Stomach smooth muscle (tissue), 2 donors: ENCODE results near the gene MAP1A.

Source experiments
- H3K27ac ChIP-seq: one replicate; pipeline ENCODE4 v1.7.0; 2013; ENCODE audit warnings: mild to moderate bottlenecking, low read length, inconsistent platforms
- H3K27me3 ChIP-seq, 2 donors: one replicate each; pipeline ENCODE4 v1.7.0; 2013; ENCODE audit warnings: low read length in 2 of 2; ENCODE audit not compliant: insufficient read depth in 2 of 2, control insufficient read depth in 1 of 2
- H3K36me3 ChIP-seq, 2 donors: one replicate each; pipeline ENCODE4 v1.7.0; 2013; ENCODE audit warnings: low read length in 2 of 2; ENCODE audit not compliant: control insufficient read depth in 2 of 2, insufficient read depth in 2 of 2
- H3K4me1 ChIP-seq: one replicate; pipeline ENCODE4 v1.7.0; 2013; ENCODE audit warnings: low read length; ENCODE audit not compliant: control insufficient read depth, insufficient read depth
- H3K4me3 ChIP-seq, 2 donors: one replicate each; pipeline ENCODE4 v1.7.0; 2013; ENCODE audit warnings: low read length in 2 of 2
- H3K9ac ChIP-seq, 2 donors: one replicate each; pipeline ENCODE4 v1.7.0; 2013; ENCODE audit warnings: low read length in 2 of 2, mild to moderate bottlenecking in 1 of 2
- H3K9me3 ChIP-seq, 2 donors: one replicate each; pipeline ENCODE4 v1.7.0; 2013; ENCODE audit warnings: low read length in 2 of 2; ENCODE audit not compliant: control insufficient read depth in 2 of 2
- donor health status: healthy.
- donor health status: Pancreatic carcinoma.

Gene MAP1A

DNA sequence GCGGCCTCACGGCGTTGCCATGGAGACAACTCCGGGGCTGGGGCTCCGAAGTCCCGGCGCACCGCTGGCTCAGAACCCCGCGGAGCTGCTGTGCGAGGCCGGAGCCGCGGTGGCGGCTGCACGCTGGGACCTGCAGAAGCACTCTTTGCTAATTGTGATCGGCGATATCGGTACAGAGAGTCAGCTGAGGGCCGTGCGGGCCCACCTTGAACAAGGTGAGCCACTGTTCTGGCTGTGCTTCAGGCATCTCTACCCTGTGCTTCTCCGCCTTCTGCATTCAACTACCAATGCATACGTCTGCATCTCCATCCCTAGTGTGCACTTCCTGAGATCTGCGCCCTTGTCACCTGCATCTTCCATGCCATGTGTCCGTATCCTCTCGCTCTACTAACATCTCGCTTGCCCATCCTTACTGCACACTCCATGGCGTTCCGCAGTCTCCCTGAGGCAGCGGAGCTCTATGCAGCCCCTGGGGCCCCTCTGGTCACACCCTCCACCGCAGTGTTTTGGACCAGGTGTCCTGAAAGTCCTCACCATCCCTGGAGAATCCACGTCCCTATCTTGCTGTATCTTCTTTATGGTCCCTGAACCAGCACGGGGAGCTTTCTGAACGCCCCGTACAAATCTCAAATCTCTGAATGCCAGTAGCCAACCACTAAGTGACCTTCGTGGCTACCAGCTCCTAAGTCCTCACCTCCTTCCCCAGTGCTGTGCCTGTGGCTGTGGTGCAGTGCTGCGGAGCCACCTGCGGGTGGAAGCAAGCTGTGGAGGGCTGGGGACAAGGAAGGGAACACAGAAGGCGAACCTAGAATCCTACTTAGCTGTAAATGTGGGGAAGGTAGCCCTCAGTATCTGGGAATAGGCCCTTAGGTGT is 6.2 kb upstream of the MAP1A start:
- peak overlapping the region; percentile 72 to 90 for H3K4me3 ChIP-seq
- peak overlapping the region in 1 of 2 donors; percentile 60 for H3K9ac ChIP-seq
- H3K27ac ChIP-seq = peak overlapping the region; percentile 87
- no peaks in the 10 kb centered on the region for H3K36me3 ChIP-seq
- no peaks in the 10 kb centered on the region for H3K27me3 ChIP-seq
- H3K4me1 ChIP-seq = peaks cover 39% of the 10 kb centered on the region
- H3K9me3 ChIP-seq = no peaks in the 10 kb centered on the region

DNA sequence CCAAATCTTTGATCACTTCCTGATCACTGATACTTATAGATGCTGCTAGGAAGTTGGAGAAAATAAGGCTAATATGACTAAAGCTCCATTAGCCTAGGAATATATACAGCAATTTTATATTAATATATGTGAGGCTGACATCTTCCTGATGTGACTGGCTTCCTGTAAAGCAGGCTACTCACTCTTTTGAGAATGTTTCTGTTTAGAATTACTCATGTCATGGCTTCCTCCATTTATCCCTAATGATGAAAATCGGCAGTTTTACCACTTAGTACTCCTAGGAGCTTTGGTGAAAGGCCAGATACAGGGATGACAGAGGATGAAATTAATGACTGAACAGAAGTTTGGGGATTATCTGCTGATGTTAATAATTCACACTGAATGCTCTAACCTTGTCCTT is 3.9 kb upstream of the MAP1A start:
- H3K9ac ChIP-seq = no peak overlapping the region
- H3K27me3 ChIP-seq = no peaks in the 10 kb centered on the region
- H3K4me3 ChIP-seq = no peak overlapping the region
- no peaks in the 10 kb centered on the region for H3K9me3 ChIP-seq
- H3K27ac ChIP-seq = no peak overlapping the region
- H3K36me3 ChIP-seq = no peaks in the 10 kb centered on the region
- H3K4me1 ChIP-seq = peaks cover 57% of the 10 kb centered on the region

DNA sequence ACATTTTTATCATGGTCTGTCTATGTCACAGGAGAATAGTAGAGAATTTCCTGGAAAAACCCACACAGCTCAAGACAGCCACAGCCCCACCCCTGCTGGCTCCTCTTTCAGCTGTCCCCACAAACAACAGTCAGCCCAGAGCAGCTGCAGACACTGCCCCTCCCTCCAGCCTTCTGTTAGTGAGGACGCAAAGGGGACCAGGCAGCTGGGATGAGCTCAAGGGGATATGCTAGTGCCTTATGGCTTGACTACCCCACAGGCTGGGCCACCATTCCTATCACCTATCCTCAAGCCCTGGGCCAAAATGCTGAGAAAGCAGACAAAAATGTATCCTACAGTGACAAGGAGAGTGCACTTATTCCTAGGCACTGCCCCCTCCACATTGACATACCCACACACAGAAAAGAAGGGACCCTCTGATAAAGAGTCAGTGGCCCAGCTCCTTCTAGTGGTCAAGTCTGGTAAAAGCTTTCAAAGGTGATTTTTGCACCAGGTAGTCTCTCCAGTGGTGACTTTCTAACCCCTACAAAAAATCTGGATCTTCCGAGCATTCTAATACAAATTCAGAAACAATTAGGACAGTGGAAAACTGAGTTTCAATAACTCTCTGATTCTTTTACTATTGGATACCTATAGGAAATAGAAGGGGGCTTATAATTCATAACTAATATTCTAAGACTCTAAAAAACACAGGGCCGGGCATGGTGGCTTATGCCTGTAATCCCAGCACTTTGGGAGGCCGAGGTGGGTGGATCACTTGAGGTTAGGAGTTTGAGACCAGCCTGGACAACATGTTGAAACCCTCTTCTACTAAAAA is 3.0 kb upstream of the MAP1A start:
- H3K9ac ChIP-seq = no peak overlapping the region
- H3K4me1 ChIP-seq = peaks cover 57% of the 10 kb centered on the region
- no peaks in the 10 kb centered on the region for H3K36me3 ChIP-seq
- H3K27ac ChIP-seq = peak overlapping the region; percentile 24
- H3K9me3 ChIP-seq = no peaks in the 10 kb centered on the region
- no peaks in the 10 kb centered on the region for H3K27me3 ChIP-seq
- H3K4me3 ChIP-seq = no peak overlapping the region

DNA sequence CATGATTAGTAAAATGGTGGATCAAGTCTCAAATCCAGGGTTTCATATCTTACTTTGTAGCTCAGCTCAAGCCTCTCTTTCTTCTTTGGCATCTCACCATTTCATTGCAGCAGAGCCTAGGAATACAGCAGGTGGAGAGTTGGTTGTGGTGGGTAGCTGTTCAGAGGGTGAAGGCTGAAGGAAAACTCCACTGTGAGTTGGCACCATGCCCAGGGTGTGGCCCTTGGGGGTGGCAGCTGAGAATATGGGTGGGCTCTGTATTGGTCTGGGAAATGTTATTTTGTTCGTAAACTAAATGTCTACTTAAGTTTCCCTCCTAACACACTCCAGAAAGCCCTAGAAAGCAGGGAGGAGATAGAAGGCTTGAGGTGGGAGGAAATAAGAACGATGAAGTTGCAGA is 1.7 kb upstream of the MAP1A start:
- H3K4me3 ChIP-seq = peak overlapping the region in 1 of 2 donors; percentile 96
- no peaks in the 10 kb centered on the region for H3K27me3 ChIP-seq
- peak overlapping the region; percentile 90 for H3K27ac ChIP-seq
- peaks cover 51% of the 10 kb centered on the region for H3K4me1 ChIP-seq
- H3K9ac ChIP-seq = no peak overlapping the region
- H3K9me3 ChIP-seq = no peaks in the 10 kb centered on the region
- H3K36me3 ChIP-seq = peaks cover 4 to 7% of the 10 kb centered on the region in 2 donors

DNA sequence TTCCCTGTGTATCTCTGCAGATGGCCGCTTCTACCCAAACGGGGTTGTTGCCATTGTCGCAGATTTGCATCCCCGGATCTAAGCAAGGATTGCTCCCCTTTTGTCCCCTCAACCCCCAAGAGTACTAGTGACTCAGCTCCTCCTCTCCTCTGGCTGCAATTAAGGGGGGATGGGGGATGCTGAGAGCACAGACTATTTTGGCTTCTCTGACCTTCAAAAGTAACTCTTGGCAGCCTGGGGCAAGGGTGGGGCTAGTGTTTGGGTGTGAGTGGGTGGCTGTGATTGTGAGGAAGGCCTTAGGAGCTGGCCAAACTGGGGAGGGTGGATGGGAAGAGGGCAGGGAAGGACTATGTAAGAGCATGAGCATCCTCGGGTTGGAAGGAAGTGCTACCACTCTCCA is 1.2 kb upstream of the MAP1A start:
- H3K9me3 ChIP-seq = no peaks in the 10 kb centered on the region
- H3K27me3 ChIP-seq = no peaks in the 10 kb centered on the region
- H3K27ac ChIP-seq = peak overlapping the region; percentile 90
- peak overlapping the region in 1 of 2 donors; percentile 96 for H3K4me3 ChIP-seq
- H3K9ac ChIP-seq = no peak overlapping the region
- peaks cover 47% of the 10 kb centered on the region for H3K4me1 ChIP-seq
- H3K36me3 ChIP-seq = peaks cover 7 to 11% of the 10 kb centered on the region in 2 donors

DNA sequence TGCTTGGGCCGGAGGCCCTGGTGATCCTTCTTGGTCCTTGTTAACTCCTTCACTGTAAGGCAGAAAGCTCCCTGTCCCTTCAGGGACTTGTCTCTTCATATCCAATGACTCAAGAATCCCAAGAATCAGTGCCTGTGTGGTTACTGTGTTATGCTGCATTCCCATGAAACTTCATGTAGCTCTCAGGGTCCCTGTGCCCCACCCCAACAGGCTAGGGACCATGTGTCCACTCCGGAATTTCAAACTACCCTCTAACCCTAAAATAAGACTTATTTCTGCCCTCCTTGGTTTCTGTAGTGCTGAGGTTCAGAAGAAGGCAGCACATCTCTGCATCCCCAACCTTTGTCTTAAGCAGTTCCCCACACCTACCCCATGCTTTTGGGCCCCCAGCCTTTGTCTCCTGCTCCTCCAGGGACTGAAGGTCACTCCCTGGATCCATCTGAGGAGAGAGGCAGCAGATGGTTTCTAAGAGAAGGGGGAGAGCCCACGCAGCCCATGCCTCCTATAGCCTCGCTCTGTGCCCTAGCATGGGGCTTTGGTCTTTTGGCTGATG is 531 bp upstream of the MAP1A start:
- peaks cover 40% of the 10 kb centered on the region for H3K4me1 ChIP-seq
- H3K9ac ChIP-seq = peak overlapping the region; percentile 44 to 84
- peak overlapping the region; percentile 92 to 96 for H3K4me3 ChIP-seq
- H3K27me3 ChIP-seq = no peaks in the 10 kb centered on the region
- H3K36me3 ChIP-seq = peaks cover 14 to 18% of the 10 kb centered on the region in 2 donors
- H3K27ac ChIP-seq = peak overlapping the region; percentile 90
- no peaks in the 10 kb centered on the region for H3K9me3 ChIP-seq

DNA sequence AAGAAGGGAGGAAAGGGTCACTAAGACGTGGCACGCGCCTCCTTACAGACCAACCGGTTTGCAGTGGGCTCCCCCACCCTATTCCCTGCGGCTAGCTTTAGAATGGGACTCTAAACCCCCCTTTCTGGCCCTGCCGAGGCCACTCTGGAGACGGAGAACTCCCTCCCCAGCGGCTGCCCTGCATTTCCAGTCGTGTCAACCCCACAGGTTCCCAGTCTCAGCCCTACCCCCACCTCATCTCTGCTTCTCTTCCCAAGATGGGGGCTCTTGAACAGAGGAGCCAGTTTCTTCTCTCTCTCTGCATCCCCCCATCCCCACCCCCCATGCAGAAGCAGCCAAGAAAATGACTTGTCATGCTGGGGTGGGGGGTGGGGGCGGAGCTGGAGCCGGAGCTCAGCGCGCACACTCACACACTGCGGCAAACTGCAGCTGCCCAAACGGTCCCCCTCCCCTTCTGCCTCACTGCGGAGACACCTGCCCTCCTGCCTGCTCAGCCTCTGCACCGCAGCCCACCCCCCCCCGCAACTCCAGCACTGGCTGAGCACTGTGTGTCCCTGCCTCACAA is 871 bp downstream of the MAP1A start:
- Histone ChIP-seq H3K27me3 (no peaks in the 10 kb centered on the region), H3K4me3 (peak overlapping the region; percentile 92 to 96), H3K27ac (peak overlapping the region; percentile 87), H3K4me1 (peaks cover 39% of the 10 kb centered on the region), H3K9me3 (no peaks in the 10 kb centered on the region), H3K36me3 (peaks cover 28 to 30% of the 10 kb centered on the region in 2 donors), H3K9ac (peak overlapping the region; percentile 70 to 91)

DNA sequence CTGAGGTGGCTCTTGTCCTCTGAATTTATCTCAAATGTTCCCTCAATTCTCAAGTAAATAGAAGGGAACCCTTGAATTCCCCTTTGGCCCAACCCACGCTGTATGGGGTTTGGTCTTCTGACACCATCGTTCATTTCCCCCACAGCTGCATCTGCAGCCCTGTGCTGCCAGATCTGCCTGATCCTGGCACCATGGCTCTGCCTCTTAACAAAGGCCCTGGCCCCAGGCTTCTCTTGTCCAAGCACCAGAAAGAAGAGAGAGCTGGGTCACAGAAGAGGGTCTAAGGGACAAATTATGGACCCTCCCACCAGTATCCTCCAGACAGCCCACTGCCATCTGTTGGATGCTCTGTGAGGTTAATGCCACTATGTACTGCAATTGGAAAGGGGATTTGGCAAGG is 1.8 kb downstream of the MAP1A start:
- Histone ChIP-seq H3K9ac (peak overlapping the region in 1 of 2 donors; percentile 36), H3K9me3 (no peaks in the 10 kb centered on the region), H3K36me3 (peaks cover 37 to 38% of the 10 kb centered on the region in 2 donors), H3K27ac (peak overlapping the region; percentile 46), H3K4me3 (peak overlapping the region in 1 of 2 donors; percentile 96), H3K4me1 (peaks cover 39% of the 10 kb centered on the region), H3K27me3 (no peaks in the 10 kb centered on the region)

DNA sequence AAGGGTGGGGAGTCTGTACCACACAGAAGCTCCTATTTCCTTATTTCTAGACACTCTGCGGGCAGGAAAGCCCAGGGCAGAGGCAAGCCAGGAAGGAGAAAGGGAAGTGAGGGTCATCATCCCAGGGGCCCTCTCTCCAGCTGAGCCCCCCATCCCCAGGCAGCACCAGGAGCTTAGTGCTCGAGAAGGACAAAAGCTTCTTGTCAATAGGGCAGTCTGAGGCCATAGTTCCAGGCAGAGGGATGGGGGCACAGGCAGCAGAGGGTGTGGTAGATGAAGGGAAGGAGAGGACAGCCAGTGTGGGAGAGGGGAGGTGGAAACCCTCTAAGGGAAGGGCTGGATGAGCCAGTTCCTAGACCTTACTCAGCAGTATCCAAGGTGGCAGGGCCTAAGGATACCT is 2.7 kb downstream of the MAP1A start:
- no peak overlapping the region for H3K27ac ChIP-seq
- H3K4me1 ChIP-seq = peaks cover 39% of the 10 kb centered on the region
- no peaks in the 10 kb centered on the region for H3K9me3 ChIP-seq
- no peaks in the 10 kb centered on the region for H3K27me3 ChIP-seq
- no peak overlapping the region for H3K9ac ChIP-seq
- H3K4me3 ChIP-seq = no peak overlapping the region
- peaks cover 46% of the 10 kb centered on the region in 2 donors for H3K36me3 ChIP-seq

DNA sequence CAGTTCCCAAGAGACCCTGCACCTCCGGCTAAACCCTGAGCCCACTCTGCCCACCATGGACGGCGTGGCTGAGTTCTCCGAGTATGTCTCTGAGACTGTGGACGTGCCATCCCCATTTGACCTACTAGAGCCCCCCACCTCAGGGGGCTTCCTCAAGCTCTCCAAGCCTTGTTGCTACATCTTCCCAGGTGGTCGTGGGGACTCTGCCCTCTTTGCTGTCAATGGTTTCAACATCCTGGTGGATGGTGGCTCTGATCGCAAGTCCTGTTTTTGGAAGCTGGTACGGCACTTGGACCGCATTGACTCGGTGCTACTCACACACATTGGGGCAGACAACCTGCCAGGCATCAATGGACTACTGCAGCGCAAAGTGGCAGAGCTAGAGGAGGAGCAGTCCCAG is 4.0 kb downstream of the MAP1A start:
- Histone ChIP-seq H3K9ac (no peak overlapping the region), H3K27me3 (no peaks in the 10 kb centered on the region), H3K4me1 (peaks cover 27% of the 10 kb centered on the region), H3K36me3 (peaks cover 50 to 56% of the 10 kb centered on the region in 2 donors), H3K9me3 (no peaks in the 10 kb centered on the region), H3K27ac (no peak overlapping the region), H3K4me3 (no peak overlapping the region)
